Head of caudate nucleus (tissue), 42 donors: ENCODE measurements around the gene FGD6.
A peak's percentile ranks its signal among the peaks of the same experiment; 100 is the strongest.
"Not testable (repeated sequence)": the region's sequence is repeated elsewhere in the genome, so short reads cannot be mapped to it uniquely, and the experiment has no call there.

Experiments used
- DNase-seq, 42 donors: peaks; one replicate each; pipeline versions ENCODE4 v3.0.0 to v3.0.0-alpha.2; 2020 to 2021; ENCODE audit warnings: mixed read lengths in 7 of 42
- intact Hi-C: fragments of 100-400 bp; cut with DNase I; formaldehyde crosslinking; loops from one replicate; pipeline ENCODE4 v1.15.0; 2022

The FGD6 gene

GRCh38 chr12:95107362-95107761 lies 109.9 kb downstream of the FGD6 start:
- intact Hi-C loops, result no loop called here
- no peak for DNase-seq

- intact Hi-C loops, result no loop called here
- no peak for DNase-seq
These were observed 111.7 kb downstream of the FGD6 start for GRCh38 chr12:95105540-95105939.

GRCh38 chr12:95104919-95105452 lies 112.3 kb downstream of the FGD6 start:
- DNase-seq, result no peak
- intact Hi-C loops, result no loop called here

GRCh38 chr12:95102916-95103671 lies 114.2 kb downstream of the FGD6 start:
- DNase-seq, result no peak
- intact Hi-C loops, result no loop called here

DNA sequence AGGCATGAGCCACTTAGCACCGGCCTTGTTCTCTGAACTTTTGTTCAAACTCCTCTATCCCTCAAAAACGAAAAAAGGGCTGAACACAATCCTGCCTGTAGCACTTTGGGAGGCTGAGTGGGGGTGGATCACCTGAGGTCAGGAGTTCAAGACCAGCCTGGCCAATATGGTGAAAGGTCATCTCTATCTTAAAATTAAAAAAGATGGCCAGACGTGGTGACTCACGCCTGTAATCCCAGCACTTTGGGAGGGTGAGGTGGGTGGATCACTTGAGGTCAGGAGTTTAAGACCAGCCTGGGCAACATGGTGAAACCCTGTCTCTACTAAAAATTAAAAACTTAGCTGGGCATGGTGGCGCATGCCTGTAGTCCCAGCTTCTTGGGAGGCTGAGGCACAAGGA lies 115.3 kb downstream of the FGD6 start:
- DNase-seq, intact Hi-C loops: not testable (repeated sequence)

GRCh38 chr12:95100264-95101190 lies 116.7 kb downstream of the FGD6 start:
- DNase-seq, result no peak
- intact Hi-C loops, result no loop called here

- intact Hi-C loops, result no loop called here
These were observed 117.9 kb downstream of the FGD6 start for GRCh38 chr12:95099270-95099790.

GRCh38 chr12:95096852-95097251 lies 120.4 kb downstream of the FGD6 start:
- intact Hi-C loops, result no loop called here
- no peak for DNase-seq

More at GRCh38 chr12:95099270-95099790, 117.9 kb downstream of the FGD6 start:
- DNase-seq, result no peak

DNA sequence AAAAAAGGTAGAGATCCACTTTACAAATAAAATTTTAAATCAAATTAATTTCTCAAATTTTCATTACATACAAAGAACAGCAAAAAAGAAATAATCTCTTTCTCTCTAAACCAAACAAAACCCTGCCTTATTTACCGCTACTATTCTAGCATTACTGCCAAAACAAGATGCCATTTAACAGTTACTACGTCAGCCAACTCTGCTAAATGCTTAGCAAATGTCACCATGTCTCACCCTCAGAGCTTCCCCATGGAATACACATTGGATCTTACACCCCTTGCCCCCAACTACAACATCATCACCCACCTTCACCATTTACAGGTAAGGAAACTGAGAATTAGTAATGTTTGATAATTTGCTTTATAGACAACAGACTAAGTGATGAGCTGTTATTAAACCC lies 120.9 kb downstream of the FGD6 start:
- intact Hi-C loops, result no loop called here
- no peak for DNase-seq

DNA sequence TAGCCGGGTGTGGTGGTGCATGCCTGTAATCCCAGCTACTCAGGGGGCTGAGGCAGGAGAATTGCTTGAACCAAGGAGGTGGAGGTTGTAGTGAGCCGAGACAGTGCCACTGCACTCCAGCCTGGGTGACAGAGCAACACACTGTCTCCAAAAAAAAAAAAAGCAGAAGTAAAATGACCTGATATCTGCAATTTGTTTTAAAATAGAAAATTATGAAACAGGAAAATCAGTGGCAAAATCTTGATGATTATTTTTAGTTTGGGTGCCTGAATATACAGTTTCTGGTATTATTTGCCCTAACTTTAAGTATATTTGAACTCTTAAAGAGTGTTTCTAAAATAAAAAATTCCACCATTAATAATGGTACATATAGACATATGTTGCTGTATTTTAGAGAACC lies 121.4 kb downstream of the FGD6 start:
- DNase-seq, intact Hi-C loops: not testable (repeated sequence)

- intact Hi-C loops, result no loop called here
- no peak for DNase-seq
These were observed 127.8 kb downstream of the FGD6 start for GRCh38 chr12:95089462-95089861.

DNA sequence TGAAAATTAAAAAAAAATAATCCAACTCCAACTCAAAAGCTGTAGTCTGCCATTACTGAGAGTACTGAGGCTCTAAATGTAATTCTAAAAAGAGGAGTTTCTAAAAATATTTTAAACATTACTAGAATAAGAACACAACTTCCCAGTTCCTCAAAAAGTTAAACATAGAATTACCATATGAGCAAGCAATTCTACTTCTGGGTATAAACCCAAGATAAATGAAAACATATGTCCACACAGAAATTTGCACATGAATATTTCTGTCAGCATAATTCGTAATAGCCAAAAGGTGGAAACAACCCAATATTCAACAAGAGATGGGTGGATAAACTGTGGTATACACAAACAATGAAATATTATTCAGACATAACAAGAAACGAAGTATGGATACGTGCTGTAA lies 128.9 kb downstream of the FGD6 start:
- intact Hi-C loops, result no loop called here
- DNase-seq, result no peak

DNA sequence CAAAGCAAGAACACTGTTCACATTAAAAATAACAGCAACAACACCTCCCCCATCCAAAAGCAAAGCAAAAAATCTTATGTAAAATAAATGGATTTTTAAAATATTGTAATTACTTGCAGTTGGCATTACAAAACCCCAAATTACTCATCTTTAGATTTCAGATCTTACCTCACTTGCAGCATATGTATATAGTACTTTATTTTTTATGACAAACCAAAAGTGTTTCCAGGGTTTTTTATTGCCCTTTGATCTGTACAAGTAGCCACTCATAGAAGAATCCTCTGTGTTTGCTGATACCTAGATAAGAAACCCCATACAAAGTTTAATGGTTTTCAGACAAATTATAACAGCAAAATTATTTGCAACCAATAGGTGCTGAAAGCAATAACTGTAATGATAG lies 131.7 kb downstream of the FGD6 start:
- no peak for DNase-seq
- intact Hi-C loops, result no loop called here

- DNase-seq, result no peak
- intact Hi-C loops, result no loop called here
These were observed 133.3 kb downstream of the FGD6 start for GRCh38 chr12:95083938-95084337.

- intact Hi-C loops, result no loop called here
- no peak for DNase-seq
These were observed 133.8 kb downstream of the FGD6 start for GRCh38 chr12:95083471-95083870.

DNA sequence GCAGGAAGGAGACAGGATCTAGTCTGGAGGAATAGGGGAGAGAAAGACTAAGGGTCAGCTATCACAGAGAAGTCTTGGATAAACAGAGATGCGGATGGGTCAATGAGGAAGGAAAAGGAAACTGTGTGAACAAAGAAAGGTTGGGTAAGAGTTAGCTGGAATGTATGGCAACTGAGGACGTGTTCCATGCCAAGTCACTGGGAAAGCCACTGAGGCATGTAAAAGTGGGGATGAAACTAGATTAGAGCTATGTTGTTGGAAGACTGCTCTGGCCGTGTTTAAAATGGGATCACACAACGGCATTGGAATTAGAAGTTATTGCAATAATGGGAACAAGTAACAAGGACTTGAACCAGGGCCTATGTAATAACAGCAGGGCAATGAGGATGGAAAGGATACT lies 139.9 kb downstream of the FGD6 start:
- DNase-seq, result no peak
- intact Hi-C loops, result no loop called here

DNA sequence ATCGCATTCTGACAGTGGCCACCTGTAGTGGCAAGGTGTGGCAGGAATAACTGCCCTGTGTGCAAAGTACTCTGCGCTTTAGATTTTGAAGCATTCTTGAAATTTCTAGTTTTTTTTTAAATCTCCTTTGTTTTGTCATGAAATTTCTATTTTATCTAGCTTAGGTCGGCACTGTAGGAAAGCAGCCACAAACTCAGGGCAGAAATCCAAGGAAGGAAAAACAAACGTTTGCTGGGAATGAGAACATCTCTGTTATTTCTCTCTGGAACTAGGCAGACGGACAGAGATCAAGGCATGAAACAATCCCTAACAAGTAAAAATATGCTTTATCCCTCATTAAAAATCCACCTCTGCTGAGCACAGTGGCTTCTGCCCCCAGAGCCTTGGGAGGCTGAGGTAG lies 142.5 kb downstream of the FGD6 start:
- DNase-seq, result no peak
- intact Hi-C loops, result loop anchor here (5.0 kb wide), 2 partner anchors 143 to 398 kb away; partner anchors contain the start of genes FGD6, METAP2 and VEZT

DNA sequence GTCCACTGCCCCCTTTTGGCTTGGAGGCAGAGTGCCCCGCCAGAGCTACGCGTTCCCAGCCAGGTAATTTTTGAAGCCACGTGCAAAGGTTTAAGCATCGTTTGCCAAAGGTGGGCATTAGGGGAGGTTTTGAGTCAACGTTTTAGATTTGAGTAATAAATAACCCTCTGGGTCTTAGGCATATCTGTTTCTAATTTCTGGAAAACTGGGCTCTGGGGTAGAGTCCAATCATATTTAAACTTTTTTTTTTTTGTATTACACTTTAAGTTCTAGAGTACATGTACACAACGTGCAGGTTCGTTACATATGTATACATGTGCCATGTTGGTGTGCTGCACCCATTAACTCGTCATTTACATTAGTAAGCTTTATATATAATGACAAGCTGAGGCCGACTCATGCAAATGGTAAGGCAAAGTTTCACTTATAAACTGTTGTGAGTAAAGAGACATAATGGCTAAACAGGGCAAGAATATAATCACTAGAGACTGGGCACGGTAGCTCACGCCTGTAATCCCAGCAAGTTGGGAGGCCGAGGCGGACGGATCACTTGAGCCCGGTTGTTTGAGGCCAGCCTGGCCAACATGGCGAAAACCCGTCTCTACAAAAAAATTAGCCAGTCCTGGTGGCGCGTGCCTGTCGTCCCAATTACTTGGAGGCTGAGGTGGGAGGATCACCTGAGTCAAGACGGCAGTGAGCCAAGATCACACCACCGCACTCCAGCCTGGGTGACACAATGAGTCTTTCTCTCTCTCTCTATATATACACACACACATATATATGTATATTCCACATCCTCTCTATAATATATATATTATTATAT lies 143.4 kb downstream of the FGD6 start:
- peak in 28 of 42 donors; percentile 7 to 60 (median 30) for DNase-seq
- intact Hi-C loops, result loop anchor here (5.0 kb wide), 2 partner anchors 143 to 398 kb away; partner anchors contain the start of genes FGD6, METAP2 and VEZT
